Left renal cortex interstitium (tissue), 4 donors: ENCODE results near the gene SFRP4. TPM values are rescaled to one million over a fixed set of nuclear protein-coding genes. Genes with fewer than 3 reads are reported as not detected.

Experiments used
- polyA plus RNA-seq, 4 donors: library from polyadenylated mRNA; unstranded; fragments of 120-200 nt; gene quantifications; one replicate each; pipeline ENCODE4 v1.2.1, GENCODE V29; 2013; ENCODE audit not compliant: insufficient read length in 4 of 4

The SFRP4 gene
- polyA plus RNA-seq, 4 donors, result 2.0 to 2.6 (median 2.3) TPM

Other genes starting within 250 kb of the SFRP4 start
- gene GPR141, start 233.1 kb downstream of the SFRP4 start, polyA plus RNA-seq, result under 1 TPM; 0.20 to 0.36 (median 0.28) TPM
- gene NME8, start 68.2 kb downstream of the SFRP4 start, polyA plus RNA-seq, result under 1 TPM in 1 of 4 donors, not detected in 3; 0.41 TPM
- gene EPDR1, start 3.8 kb upstream of the SFRP4 start, polyA plus RNA-seq, result 10 to 100 TPM; 16.8 to 20.6 (median 19.3) TPM